Trophoblast cell (in vitro differentiated cells and primary cell): ENCODE measurements around the gene UCK2.

Experiments
- DNase-seq, 2 donors: peaks; one replicate each; pipeline ENCODE4 v3.0.0-alpha.2; 2016
- H2AFZ ChIP-seq: 2 replicates; pipeline ENCODE4 v1.6.1; 2013; ENCODE audit warnings: low read length, moderate library complexity, mild to moderate bottlenecking; ENCODE audit not compliant: insufficient read depth, poor library complexity
- H2AK5ac ChIP-seq: 2 replicates; pipeline ENCODE4 v1.6.1; 2013; ENCODE audit warnings: mild to moderate bottlenecking, low read length
- H2BK120ac ChIP-seq: 2 replicates; pipeline ENCODE4 v1.6.1; 2013; ENCODE audit warnings: low read length, mild to moderate bottlenecking, moderate library complexity; ENCODE audit not compliant: insufficient read depth, poor library complexity
- H2BK12ac ChIP-seq: 2 replicates; pipeline ENCODE4 v1.6.1; 2013; ENCODE audit warnings: mild to moderate bottlenecking, low read length, moderate library complexity
- H2BK5ac ChIP-seq: 2 replicates; pipeline ENCODE4 v1.6.1; 2013; ENCODE audit warnings: low read length, low read depth, moderate library complexity, mild to moderate bottlenecking; ENCODE audit not compliant: poor library complexity
- H3K14ac ChIP-seq: 2 replicates; pipeline ENCODE4 v1.6.1; 2013; ENCODE audit warnings: mild to moderate bottlenecking, low read length
- H3K18ac ChIP-seq: 2 replicates; pipeline ENCODE4 v1.6.1; 2013; ENCODE audit warnings: mild to moderate bottlenecking, low read length
- H3K23ac ChIP-seq: 2 replicates; pipeline ENCODE4 v1.6.1; 2013; ENCODE audit warnings: low read length
- H3K27ac ChIP-seq: 2 replicates; pipeline ENCODE4 v1.5.1; 2013; ENCODE audit warnings: low read depth, mild to moderate bottlenecking, inconsistent platforms, low read length, moderate library complexity
- H3K27me3 ChIP-seq: 2 replicates; pipeline ENCODE4 v1.6.1; 2013; ENCODE audit warnings: inconsistent platforms, mild to moderate bottlenecking, low read length, moderate library complexity; ENCODE audit not compliant: insufficient read depth
- H3K36me3 ChIP-seq, 2 experiments: 1 replicate in 1 of 2; 2 replicates in 1 of 2; pipeline ENCODE4 v1.6.1; 2013; ENCODE audit warnings: low read length in 2 of 2, mild to moderate bottlenecking in 2 of 2, moderate library complexity in 1 of 2; ENCODE audit not compliant: insufficient read depth in 2 of 2, control insufficient read depth in 1 of 2
- H3K4ac ChIP-seq: 2 replicates; pipeline ENCODE4 v1.6.1; 2013; ENCODE audit warnings: low read depth, mild to moderate bottlenecking, low read length, moderate library complexity
- H3K4me1 ChIP-seq, 2 experiments: 1 replicate in 1 of 2; 2 replicates in 1 of 2; pipeline ENCODE4 v1.6.1; 2013; ENCODE audit warnings: low read length in 2 of 2, mild to moderate bottlenecking in 2 of 2, moderate library complexity in 1 of 2; ENCODE audit not compliant: insufficient read depth in 2 of 2, control insufficient read depth in 1 of 2
- H3K4me2 ChIP-seq: 2 replicates; pipeline ENCODE4 v1.6.1; 2013; ENCODE audit warnings: inconsistent platforms, mild to moderate bottlenecking, low read length, moderate library complexity
- H3K4me3 ChIP-seq: 2 replicates; pipeline ENCODE4 v1.5.1; 2013; ENCODE audit warnings: mild to moderate bottlenecking, low read depth, low read length, inconsistent platforms
- H3K79me1 ChIP-seq: one replicate; pipeline ENCODE4 v1.6.1; 2013; ENCODE audit warnings: low read length
- H3K79me2 ChIP-seq: 2 replicates; pipeline ENCODE4 v1.6.1; 2013; ENCODE audit warnings: low read length, mild to moderate bottlenecking; ENCODE audit not compliant: control insufficient read depth, insufficient read depth, poor library complexity
- H3K9ac ChIP-seq: 2 replicates; pipeline ENCODE4 v1.6.1; 2013; ENCODE audit warnings: mild to moderate bottlenecking, low read length
- H3K9me3 ChIP-seq: 2 replicates; pipeline ENCODE4 v1.6.1; 2013; ENCODE audit warnings: low read depth, mild to moderate bottlenecking, control low read depth, inconsistent platforms, low read length; ENCODE audit not compliant: insufficient read depth
- H4K12ac ChIP-seq: 2 replicates; pipeline ENCODE4 v1.6.1; 2013; ENCODE audit warnings: low read depth, mild to moderate bottlenecking, low read length, moderate library complexity
- H4K8ac ChIP-seq: 2 replicates; pipeline ENCODE4 v1.6.1; 2013; ENCODE audit warnings: low read depth, mild to moderate bottlenecking, low read length, moderate library complexity
- H4K91ac ChIP-seq: one replicate; pipeline ENCODE4 v1.6.1; 2013; ENCODE audit warnings: low read depth, mild to moderate bottlenecking, low read length, moderate library complexity
- WGBS: extraction: QIAGEN DNeasy Blood & Tissue Kit; methylation state at CpG from one replicate; pipeline ENCODE4 v1.1.7; 2013; ENCODE audit warnings: missing lambda C conversion rate; ENCODE audit not compliant: insufficient read length, insufficient coverage; ENCODE audit errors: extremely low coverage; 5-methylcytosine and 5-hydroxymethylcytosine counted together

Gene UCK2

DNA sequence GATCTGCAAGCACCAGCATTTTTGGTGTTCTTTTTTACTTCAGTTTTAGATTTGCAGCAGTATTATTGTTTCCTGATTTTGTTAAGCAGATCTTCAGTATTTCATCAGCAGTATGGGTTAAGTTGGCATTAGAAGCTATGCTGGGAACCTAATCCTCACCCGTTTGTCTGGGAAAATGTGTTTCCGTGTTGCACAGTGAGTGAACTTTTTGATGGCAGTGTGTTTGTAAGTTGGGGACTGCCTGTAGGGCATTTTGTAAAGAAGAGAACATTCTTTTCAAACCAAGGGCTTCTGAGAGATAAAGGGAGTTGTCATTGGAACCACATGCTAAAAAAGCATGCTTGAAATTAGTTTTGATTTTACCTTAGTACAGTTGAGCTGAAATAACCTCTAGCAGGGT lies 35.9 kb downstream of the UCK2 start:
- Histone ChIP-seq H2BK120ac (no peak overlapping the region), H3K79me2 (peaks cover 1% of the 10 kb centered on the region), H4K8ac (no peak overlapping the region), H3K9me3 (no peaks in the 10 kb centered on the region), H2AFZ (no peak overlapping the region), H3K18ac (no peak overlapping the region), H3K4ac (peak overlapping the region; percentile 14), H3K27me3 (no peaks in the 10 kb centered on the region), H4K91ac (no peak overlapping the region), H2BK12ac (no peak overlapping the region), H3K27ac (no peak overlapping the region), H3K36me3 (no peaks in the 10 kb centered on the region), H3K4me3 (no peak overlapping the region), H3K9ac (no peak overlapping the region), H2AK5ac (no peak overlapping the region), H3K4me1 (peaks cover 2 to 8% of the 10 kb centered on the region in 2 experiments), H4K12ac (no peak overlapping the region), H2BK5ac (no peak overlapping the region), H3K14ac (no peak overlapping the region), H3K79me1 (no peaks in the 10 kb centered on the region), H3K4me2 (no peak overlapping the region), H3K23ac (no peak overlapping the region)
- no peak for DNase-seq
- WGBS = no CpG with 5 or more reads among the region's 2 CpGs

DNA sequence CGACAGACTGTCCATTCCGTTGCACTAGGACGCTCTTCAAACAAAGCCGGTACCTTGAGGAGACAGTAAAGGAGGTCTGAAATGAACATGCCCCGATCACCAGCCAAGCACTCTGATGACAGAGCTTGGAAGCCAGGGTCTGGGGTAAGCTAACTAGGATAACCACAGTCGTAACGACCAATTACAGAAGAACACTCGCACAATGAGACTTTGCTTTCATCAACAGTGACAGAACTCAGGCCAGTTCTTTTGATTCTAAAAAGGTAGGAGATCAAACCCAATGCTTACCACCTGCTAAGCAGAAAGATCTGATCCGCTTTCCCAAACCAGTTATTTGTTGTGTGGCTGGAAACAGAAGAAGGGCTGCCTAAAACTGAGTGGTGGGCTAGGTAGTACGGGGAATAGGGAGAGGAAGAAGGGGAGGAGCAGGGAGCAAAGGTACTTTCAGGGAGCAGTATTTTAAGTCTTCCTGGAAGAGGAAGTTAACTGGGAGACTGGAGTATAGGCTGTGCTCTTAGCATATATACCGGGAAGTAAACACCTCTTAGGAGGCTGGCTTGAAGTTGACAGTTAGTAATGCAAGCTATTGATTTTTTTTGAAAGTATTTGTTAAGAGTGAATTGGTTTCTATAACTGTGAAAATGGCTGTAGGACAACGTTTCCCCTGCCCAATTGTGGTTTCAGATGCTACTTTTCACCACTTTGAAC lies 38.4 kb downstream of the UCK2 start:
- Histone ChIP-seq H3K18ac (no peak overlapping the region), H2BK5ac (no peak overlapping the region), H3K36me3 (no peaks in the 10 kb centered on the region), H3K23ac (no peak overlapping the region), H3K79me2 (peaks cover 1% of the 10 kb centered on the region), H3K14ac (no peak overlapping the region), H3K4me1 (peaks cover 0 to 2% of the 10 kb centered on the region in 2 experiments), H4K91ac (no peak overlapping the region), H2AFZ (no peak overlapping the region), H2AK5ac (no peak overlapping the region), H4K8ac (no peak overlapping the region), H4K12ac (no peak overlapping the region), H2BK12ac (no peak overlapping the region), H3K9me3 (no peaks in the 10 kb centered on the region), H3K9ac (no peak overlapping the region), H3K4me3 (no peak overlapping the region), H3K27me3 (no peaks in the 10 kb centered on the region), H3K27ac (no peak overlapping the region), H3K79me1 (no peaks in the 10 kb centered on the region), H3K4me2 (no peak overlapping the region), H2BK120ac (no peak overlapping the region), H3K4ac (peak overlapping the region; percentile 3)
- WGBS = no CpG with 5 or more reads among the region's 12 CpGs
- DNase-seq = no peak

DNA sequence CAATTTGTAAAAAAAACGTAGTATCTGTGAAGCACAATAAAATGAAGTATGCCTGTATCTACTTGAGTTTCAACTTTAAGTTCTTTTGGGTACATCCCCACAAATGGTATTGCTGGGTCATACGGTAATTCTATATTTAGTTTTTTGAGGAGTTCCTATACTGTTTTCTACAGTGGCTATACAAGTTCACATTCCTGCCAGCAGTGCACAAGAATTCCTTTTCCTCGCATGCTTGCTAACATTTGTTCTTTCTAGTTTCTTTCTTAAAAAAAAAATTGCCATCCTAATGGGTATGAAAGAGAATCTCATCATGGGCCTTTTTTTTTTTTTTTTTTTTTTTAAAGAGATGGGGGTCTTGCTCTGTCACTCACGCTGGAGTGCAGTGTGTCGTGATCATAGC lies 41.9 kb downstream of the UCK2 start:
- no peak overlapping the region for H2BK5ac ChIP-seq
- no peaks in the 10 kb centered on the region for H3K79me1 ChIP-seq

DNA sequence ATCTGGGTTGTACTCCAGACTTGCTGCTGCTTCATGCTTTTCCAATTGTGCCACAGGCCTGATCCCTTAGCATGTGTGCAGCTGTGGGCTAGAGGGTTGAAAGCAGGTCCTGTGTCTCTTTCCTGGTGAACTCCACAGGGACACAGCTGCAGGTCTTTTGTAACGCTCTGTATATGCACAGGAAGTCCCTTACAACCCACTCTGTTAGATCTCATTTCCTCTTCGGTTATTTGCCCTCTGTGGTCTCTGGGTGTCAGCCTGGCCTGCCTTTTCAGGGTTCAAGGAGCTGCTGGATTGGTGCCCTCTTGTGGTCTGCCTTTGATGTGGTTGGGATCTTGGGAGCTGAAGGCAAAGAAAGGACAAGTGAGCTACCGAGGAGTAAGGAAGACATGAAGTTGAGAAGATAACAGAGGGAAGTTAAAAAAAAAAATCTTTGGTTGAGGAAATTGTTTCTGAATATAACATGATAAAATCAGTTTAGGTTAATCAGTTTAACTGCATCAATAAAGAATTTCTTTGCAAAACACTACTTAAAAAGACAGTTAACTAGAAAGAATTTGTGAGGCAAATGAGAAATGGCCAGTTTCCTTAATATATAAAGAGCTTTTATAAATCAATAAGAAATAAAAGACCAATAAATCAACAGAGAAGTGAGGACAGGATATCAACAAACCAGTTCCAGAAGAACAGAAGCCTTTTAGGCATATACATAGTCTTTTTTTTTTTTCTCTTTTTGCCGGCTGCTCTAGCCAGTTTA lies 44.1 kb downstream of the UCK2 start:
- Histone ChIP-seq H4K12ac (no peak overlapping the region), H3K18ac (no peak overlapping the region), H2AK5ac (no peak overlapping the region), H2AFZ (no peak overlapping the region), H3K4me2 (no peak overlapping the region), H3K27ac (no peak overlapping the region), H2BK120ac (no peak overlapping the region), H3K4me1 (peaks cover 2 to 9% of the 10 kb centered on the region in 2 experiments), H2BK12ac (no peak overlapping the region), H3K79me2 (no peaks in the 10 kb centered on the region), H3K36me3 (no peaks in the 10 kb centered on the region), H4K91ac (no peak overlapping the region), H3K9ac (no peak overlapping the region), H3K9me3 (no peaks in the 10 kb centered on the region), H3K14ac (no peak overlapping the region), H2BK5ac (no peak overlapping the region), H4K8ac (no peak overlapping the region), H3K4ac (no peak overlapping the region), H3K79me1 (no peaks in the 10 kb centered on the region), H3K4me3 (no peak overlapping the region), H3K27me3 (no peaks in the 10 kb centered on the region), H3K23ac (no peak overlapping the region)
- WGBS = no CpG with 5 or more reads among the region's 4 CpGs
- DNase-seq = peak; percentile 19 to 63

More for the DNA sequence above, 41.9 kb downstream of the UCK2 start:
- Histone ChIP-seq H4K12ac (no peak overlapping the region), H3K27ac (no peak overlapping the region), H3K14ac (no peak overlapping the region), H3K4me1 (peaks cover 2% of the 10 kb centered on the region in 2 experiments), H3K4me2 (no peak overlapping the region), H2BK12ac (no peak overlapping the region), H2BK120ac (no peak overlapping the region), H3K27me3 (no peaks in the 10 kb centered on the region), H4K91ac (no peak overlapping the region), H3K4me3 (no peak overlapping the region), H2AFZ (no peak overlapping the region), H3K79me2 (no peaks in the 10 kb centered on the region), H3K4ac (no peak overlapping the region), H4K8ac (no peak overlapping the region), H2AK5ac (no peak overlapping the region), H3K18ac (no peak overlapping the region), H3K9ac (no peak overlapping the region), H3K9me3 (no peaks in the 10 kb centered on the region), H3K23ac (no peak overlapping the region), H3K36me3 (no peaks in the 10 kb centered on the region)
- DNase-seq = peak in 1 of 2 donors; percentile 59
- no CpG with 5 or more reads among the region's 5 CpGs for WGBS
